ENCODE data around the gene AUH. TPM values are rescaled to one million over a fixed set of nuclear protein-coding genes. Genes with fewer than 3 reads are reported as not detected.

The AUH gene
- total and polyA plus RNA-seq, 2 donors (not counting 1 experiment from before 2014, with no cell fraction given): 11.3 to 55.5 TPM

DNA sequence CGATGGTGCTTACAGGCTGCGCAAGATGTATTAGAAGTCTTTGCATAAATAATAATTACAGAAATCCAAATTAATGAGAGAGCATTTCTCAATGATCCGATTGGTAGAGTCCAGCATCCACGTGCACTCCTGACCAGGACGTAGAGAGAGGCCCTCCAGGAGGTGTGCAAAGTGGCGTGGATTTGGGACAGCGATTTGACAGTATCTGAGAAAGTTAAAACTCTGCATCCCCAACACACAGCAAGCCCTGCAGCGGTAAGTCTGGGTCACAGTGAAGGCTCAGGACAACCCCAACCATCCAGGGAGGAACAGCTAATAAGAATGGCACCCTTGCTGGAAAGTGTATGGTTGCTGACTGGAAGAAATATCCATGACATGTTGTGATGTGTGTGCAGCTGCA, 180.2 kb downstream of the AUH start:
- Histone ChIP-seq H3K36me3 (ENCODE audit: control insufficient read depth, insufficient read depth, low read length) (no peaks in the 10 kb centered on the region), H4K20me1 (ENCODE audit: control insufficient read depth, extremely low read depth, insufficient read depth, low read length) (no peaks in the 10 kb centered on the region), H3K27ac (ENCODE audit: insufficient read depth, low read length) (no peak overlapping the region), H3K27me3 (ENCODE audit: control insufficient read depth, insufficient read depth, low read length) (no peaks in the 10 kb centered on the region), H3K4me1 (ENCODE audit: control insufficient read depth, extremely low read depth, insufficient read depth, low read length) (peaks cover 11% of the 10 kb centered on the region), H3K4me3 (replicated peaks in 1 of 4; ENCODE audit: control extremely low read depth in 1 of 4, insufficient read depth in 1 of 4, low read depth in 3 of 4, low read length in 4 of 4) (no peak overlapping the region), H2AFZ (ENCODE audit: low read length) (no peak overlapping the region), H3K79me2 (ENCODE audit: control insufficient read depth, insufficient read depth, low read length) (no peaks in the 10 kb centered on the region), H3K9me3 (ENCODE audit: control insufficient read depth, insufficient read depth, low read depth, low read length) (no peaks in the 10 kb centered on the region), H3K9ac (ENCODE audit: insufficient read depth, low read length) (no peak overlapping the region), H3K4me2 (ENCODE audit: extremely low read depth, insufficient read depth, low read length) (no peak overlapping the region)
- TF ChIP-seq, protein P1, sequence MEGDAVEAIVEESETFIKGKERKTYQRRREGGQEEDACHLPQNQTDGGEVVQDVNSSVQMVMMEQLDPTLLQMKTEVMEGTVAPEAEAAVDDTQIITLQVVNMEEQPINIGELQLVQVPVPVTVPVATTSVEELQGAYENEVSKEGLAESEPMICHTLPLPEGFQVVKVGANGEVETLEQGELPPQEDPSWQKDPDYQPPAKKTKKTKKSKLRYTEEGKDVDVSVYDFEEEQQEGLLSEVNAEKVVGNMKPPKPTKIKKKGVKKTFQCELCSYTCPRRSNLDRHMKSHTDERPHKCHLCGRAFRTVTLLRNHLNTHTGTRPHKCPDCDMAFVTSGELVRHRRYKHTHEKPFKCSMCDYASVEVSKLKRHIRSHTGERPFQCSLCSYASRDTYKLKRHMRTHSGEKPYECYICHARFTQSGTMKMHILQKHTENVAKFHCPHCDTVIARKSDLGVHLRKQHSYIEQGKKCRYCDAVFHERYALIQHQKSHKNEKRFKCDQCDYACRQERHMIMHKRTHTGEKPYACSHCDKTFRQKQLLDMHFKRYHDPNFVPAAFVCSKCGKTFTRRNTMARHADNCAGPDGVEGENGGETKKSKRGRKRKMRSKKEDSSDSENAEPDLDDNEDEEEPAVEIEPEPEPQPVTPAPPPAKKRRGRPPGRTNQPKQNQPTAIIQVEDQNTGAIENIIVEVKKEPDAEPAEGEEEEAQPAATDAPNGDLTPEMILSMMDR (conservative IDR thresholded peaks at IDR 0.05 in 1 of 2, IDR thresholded peaks at IDR 0.05 in 1 of 2; ENCODE audit: low read depth in 1 of 2, low read length in 2 of 2): no peak
- TF ChIP-seq EZH2 (IDR thresholded peaks at IDR 0.05; ENCODE audit: low read length, missing control alignments): no peak
- DNase-seq (ENCODE audit: low read depth in 2 of 2): no peak

DNA sequence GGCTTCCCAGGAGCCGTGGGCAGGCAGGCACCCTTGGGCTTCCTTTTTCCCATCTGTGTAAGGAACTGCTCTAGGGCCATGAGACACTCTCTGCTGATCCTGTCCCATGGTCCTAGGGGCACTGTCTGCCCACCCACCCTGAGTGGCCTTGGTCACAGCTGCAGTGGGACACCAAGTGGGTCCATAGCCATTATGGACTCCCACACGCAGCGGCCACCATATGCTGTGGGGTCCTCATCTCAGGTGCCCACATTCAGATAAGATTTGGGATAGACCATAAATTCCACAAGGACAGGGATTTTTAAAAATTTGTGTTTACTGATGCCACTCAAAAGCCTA, 180.8 kb downstream of the AUH start:
- Histone ChIP-seq H3K27ac (ENCODE audit: insufficient read depth, low read length) (no peak overlapping the region), H2AFZ (ENCODE audit: low read length) (no peak overlapping the region), H3K9me3 (ENCODE audit: control insufficient read depth, insufficient read depth, low read depth, low read length) (no peaks in the 10 kb centered on the region), H3K4me1 (ENCODE audit: control insufficient read depth, extremely low read depth, insufficient read depth, low read length) (peaks cover 11% of the 10 kb centered on the region), H3K4me2 (ENCODE audit: extremely low read depth, insufficient read depth, low read length) (no peak overlapping the region), H3K79me2 (ENCODE audit: control insufficient read depth, insufficient read depth, low read length) (no peaks in the 10 kb centered on the region), H3K27me3 (ENCODE audit: control insufficient read depth, insufficient read depth, low read length) (no peaks in the 10 kb centered on the region), H3K9ac (ENCODE audit: insufficient read depth, low read length) (no peak overlapping the region), H3K36me3 (ENCODE audit: control insufficient read depth, insufficient read depth, low read length) (no peaks in the 10 kb centered on the region), H4K20me1 (ENCODE audit: control insufficient read depth, extremely low read depth, insufficient read depth, low read length) (no peaks in the 10 kb centered on the region), H3K4me3 (replicated peaks in 1 of 4; ENCODE audit: control extremely low read depth in 1 of 4, insufficient read depth in 1 of 4, low read depth in 3 of 4, low read length in 4 of 4) (no peak overlapping the region)
- no peak for DNase-seq (ENCODE audit: low read depth in 2 of 2)
- TF ChIP-seq EZH2 (IDR thresholded peaks at IDR 0.05; ENCODE audit: low read length, missing control alignments): no peak
- TF ChIP-seq, protein P1 (conservative IDR thresholded peaks at IDR 0.05 in 1 of 2, IDR thresholded peaks at IDR 0.05 in 1 of 2; ENCODE audit: low read depth in 1 of 2, low read length in 2 of 2): no peak

DNA sequence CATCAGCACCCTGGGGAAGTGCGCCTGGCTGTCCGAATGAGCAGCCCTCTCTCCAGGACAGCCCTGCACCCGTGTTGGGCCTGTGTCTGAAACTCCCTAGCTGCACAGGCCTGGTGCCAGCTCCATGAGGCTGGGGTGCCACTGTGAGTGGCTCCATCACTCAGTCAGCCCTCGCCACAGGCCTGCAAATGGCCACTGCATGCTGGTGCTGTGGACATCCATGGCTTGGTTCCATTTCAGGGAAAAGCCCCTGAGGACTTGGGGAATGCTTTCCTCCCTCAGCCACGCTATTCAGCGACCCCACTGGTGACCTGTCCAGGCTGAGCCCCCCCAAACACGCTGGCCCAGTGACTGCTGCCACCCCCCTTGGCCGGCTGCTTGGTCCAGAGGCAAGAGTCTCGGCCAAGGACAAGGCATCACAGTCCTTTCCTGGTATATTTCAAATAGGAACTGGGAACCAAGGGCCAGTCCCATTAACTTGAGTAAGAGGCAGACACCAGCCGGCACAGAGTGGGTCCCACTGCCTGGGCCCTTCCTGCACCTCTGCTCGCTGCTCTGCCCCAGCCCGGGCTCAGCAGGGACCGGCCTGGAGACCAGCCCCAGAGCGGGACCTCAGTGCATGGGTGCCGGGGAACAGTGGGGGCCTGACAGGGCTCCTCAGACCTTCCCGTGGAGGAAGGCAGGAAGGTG, 181.3 kb downstream of the AUH start:
- TF ChIP-seq EZH2 (IDR thresholded peaks at IDR 0.05; ENCODE audit: low read length, missing control alignments): no peak
- TF ChIP-seq, protein P1 (conservative IDR thresholded peaks at IDR 0.05 in 1 of 2, IDR thresholded peaks at IDR 0.05 in 1 of 2; ENCODE audit: low read depth in 1 of 2, low read length in 2 of 2): no peak
- no peaks in the 10 kb centered on the region for H3K79me2 ChIP-seq (ENCODE audit: control insufficient read depth, insufficient read depth, low read length)
- H4K20me1 ChIP-seq (ENCODE audit: control insufficient read depth, extremely low read depth, insufficient read depth, low read length): no peaks in the 10 kb centered on the region
- no peak overlapping the region for H2AFZ ChIP-seq (ENCODE audit: low read length)
- peak overlapping the region; percentile 32 for H3K27ac ChIP-seq (ENCODE audit: insufficient read depth, low read length)
- no peak overlapping the region for H3K4me3 ChIP-seq (replicated peaks in 1 of 4; ENCODE audit: control extremely low read depth in 1 of 4, insufficient read depth in 1 of 4, low read depth in 3 of 4, low read length in 4 of 4)
- no peak for DNase-seq (ENCODE audit: low read depth in 2 of 2)
- no peaks in the 10 kb centered on the region for H3K36me3 ChIP-seq (ENCODE audit: control insufficient read depth, insufficient read depth, low read length)
- no peaks in the 10 kb centered on the region for H3K9me3 ChIP-seq (ENCODE audit: control insufficient read depth, insufficient read depth, low read depth, low read length)
- H3K4me1 ChIP-seq (ENCODE audit: control insufficient read depth, extremely low read depth, insufficient read depth, low read length): peaks cover 11% of the 10 kb centered on the region
- no peak overlapping the region for H3K9ac ChIP-seq (ENCODE audit: insufficient read depth, low read length)
- H3K27me3 ChIP-seq (ENCODE audit: control insufficient read depth, insufficient read depth, low read length): no peaks in the 10 kb centered on the region
- no peak overlapping the region for H3K4me2 ChIP-seq (ENCODE audit: extremely low read depth, insufficient read depth, low read length)

Measured in fibroblast of lung (primary cell).